Neural cell (in vitro differentiated cells): Measurements from ENCODE around the gene PRODH2.

ENCODE experiments used
- POLR2AphosphoS5 ChIP-seq: IDR thresholded peaks from 2 replicates; pipeline ENCODE4 v1.6.1; 2012
- RAD21 ChIP-seq: fragments of 450-650 bp; conservative IDR thresholded peaks from 2 replicates; pipeline ENCODE4 v1.6.1; 2014; ENCODE audit warnings: antibody characterized with exemption, mild to moderate bottlenecking, moderate library complexity
- TF ChIP-seq, protein P1 (sequence below): fragments of 450-650 bp; IDR thresholded peaks from 2 replicates; pipeline ENCODE4 v1.5.1; 2014; ENCODE audit warnings: antibody characterized with exemption, mild to moderate bottlenecking, moderate library complexity; ENCODE audit not compliant: poor library complexity, severe bottlenecking
- TF ChIP-seq, protein P2 (sequence below): IDR thresholded peaks from 2 replicates; pipeline ENCODE4 v1.6.1; 2012; ENCODE audit warnings: borderline replicate concordance

DNA sequence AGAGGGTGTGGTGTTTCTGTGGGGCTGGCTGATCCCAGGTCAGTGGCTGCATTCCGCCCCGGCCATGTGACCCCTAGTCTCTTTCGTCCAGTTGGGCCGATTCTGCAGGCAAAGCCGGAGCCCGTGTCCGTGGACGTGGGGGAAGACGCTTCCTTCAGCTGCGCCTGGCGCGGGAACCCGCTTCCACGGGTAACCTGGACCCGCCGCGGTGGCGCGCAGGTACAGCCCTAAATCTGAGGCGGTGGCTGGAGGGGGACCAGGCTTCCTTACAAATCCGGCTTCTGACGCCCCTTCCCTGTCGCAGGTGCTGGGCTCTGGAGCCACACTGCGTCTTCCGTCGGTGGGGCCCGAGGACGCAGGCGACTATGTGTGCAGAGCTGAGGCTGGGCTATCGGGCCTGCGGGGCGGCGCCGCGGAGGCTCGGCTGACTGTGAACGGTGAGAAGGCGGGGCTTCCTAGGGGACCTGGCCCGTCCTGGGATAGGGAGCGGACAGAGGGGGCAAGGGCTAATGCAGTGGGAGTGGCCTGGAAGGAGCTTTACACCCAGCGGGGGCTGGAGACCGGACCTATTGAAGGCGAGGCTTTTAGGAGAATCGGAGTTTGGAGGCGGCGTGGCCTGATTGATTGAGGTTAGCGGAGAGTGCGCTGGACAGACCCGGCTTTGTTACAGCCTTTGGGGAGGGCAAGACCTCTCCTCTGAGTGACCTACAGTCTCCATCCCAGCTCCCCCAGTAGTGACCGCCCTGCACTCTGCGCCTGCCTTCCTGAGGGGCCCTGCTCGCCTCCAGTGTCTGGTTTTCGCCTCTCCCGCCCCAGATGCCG, 48.4 kb upstream of the PRODH2 start:
- TF ChIP-seq, protein P1, sequence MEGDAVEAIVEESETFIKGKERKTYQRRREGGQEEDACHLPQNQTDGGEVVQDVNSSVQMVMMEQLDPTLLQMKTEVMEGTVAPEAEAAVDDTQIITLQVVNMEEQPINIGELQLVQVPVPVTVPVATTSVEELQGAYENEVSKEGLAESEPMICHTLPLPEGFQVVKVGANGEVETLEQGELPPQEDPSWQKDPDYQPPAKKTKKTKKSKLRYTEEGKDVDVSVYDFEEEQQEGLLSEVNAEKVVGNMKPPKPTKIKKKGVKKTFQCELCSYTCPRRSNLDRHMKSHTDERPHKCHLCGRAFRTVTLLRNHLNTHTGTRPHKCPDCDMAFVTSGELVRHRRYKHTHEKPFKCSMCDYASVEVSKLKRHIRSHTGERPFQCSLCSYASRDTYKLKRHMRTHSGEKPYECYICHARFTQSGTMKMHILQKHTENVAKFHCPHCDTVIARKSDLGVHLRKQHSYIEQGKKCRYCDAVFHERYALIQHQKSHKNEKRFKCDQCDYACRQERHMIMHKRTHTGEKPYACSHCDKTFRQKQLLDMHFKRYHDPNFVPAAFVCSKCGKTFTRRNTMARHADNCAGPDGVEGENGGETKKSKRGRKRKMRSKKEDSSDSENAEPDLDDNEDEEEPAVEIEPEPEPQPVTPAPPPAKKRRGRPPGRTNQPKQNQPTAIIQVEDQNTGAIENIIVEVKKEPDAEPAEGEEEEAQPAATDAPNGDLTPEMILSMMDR = no peak
- TF ChIP-seq RAD21 (no peak), POLR2AphosphoS5 (no peak)
- TF ChIP-seq, protein P2, sequence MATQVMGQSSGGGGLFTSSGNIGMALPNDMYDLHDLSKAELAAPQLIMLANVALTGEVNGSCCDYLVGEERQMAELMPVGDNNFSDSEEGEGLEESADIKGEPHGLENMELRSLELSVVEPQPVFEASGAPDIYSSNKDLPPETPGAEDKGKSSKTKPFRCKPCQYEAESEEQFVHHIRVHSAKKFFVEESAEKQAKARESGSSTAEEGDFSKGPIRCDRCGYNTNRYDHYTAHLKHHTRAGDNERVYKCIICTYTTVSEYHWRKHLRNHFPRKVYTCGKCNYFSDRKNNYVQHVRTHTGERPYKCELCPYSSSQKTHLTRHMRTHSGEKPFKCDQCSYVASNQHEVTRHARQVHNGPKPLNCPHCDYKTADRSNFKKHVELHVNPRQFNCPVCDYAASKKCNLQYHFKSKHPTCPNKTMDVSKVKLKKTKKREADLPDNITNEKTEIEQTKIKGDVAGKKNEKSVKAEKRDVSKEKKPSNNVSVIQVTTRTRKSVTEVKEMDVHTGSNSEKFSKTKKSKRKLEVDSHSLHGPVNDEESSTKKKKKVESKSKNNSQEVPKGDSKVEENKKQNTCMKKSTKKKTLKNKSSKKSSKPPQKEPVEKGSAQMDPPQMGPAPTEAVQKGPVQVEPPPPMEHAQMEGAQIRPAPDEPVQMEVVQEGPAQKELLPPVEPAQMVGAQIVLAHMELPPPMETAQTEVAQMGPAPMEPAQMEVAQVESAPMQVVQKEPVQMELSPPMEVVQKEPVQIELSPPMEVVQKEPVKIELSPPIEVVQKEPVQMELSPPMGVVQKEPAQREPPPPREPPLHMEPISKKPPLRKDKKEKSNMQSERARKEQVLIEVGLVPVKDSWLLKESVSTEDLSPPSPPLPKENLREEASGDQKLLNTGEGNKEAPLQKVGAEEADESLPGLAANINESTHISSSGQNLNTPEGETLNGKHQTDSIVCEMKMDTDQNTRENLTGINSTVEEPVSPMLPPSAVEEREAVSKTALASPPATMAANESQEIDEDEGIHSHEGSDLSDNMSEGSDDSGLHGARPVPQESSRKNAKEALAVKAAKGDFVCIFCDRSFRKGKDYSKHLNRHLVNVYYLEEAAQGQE = no peak
